ENCODE measurements around the gene MEI4.

The MEI4 gene

DNA sequence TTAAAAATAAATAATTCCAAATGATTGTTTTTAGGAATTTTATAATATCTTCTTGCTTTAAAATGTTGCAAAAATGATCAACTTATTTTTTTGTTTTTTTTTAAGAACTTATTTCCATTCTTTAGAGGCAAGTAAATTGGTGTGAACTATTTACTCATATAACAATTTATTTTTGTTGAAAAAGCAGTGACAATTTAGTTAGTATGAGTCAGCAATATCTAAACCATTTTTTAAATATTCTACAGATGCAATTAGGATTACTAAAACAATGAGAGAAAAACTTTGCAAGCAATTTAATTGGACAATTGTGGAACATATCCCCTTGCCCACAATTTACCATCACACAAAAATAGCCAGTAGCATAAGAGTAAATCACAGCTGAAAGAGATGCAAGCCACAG lies 319.5 kb downstream of the MEI4 start:
- no peak for DNase-seq (ENCODE audit: low read depth)
- TF ChIP-seq, protein P1, sequence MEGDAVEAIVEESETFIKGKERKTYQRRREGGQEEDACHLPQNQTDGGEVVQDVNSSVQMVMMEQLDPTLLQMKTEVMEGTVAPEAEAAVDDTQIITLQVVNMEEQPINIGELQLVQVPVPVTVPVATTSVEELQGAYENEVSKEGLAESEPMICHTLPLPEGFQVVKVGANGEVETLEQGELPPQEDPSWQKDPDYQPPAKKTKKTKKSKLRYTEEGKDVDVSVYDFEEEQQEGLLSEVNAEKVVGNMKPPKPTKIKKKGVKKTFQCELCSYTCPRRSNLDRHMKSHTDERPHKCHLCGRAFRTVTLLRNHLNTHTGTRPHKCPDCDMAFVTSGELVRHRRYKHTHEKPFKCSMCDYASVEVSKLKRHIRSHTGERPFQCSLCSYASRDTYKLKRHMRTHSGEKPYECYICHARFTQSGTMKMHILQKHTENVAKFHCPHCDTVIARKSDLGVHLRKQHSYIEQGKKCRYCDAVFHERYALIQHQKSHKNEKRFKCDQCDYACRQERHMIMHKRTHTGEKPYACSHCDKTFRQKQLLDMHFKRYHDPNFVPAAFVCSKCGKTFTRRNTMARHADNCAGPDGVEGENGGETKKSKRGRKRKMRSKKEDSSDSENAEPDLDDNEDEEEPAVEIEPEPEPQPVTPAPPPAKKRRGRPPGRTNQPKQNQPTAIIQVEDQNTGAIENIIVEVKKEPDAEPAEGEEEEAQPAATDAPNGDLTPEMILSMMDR (IDR thresholded peaks at IDR 0.05; ENCODE audit: control insufficient read depth, extremely low read depth, insufficient read depth) = no peak

More for the DNA sequence above, 319.5 kb downstream of the MEI4 start:
- H3K4me3 ChIP-seq (ENCODE audit: low read depth, low read length) = no peak overlapping the region

All from LNCaP clone FGC (cell line).